Daoy (cell line): ENCODE results near the gene CEBPZOS. TPM values are rescaled to one million over a fixed set of nuclear protein-coding genes. Genes with fewer than 3 reads are reported as not detected.

Experiments
- DNase-seq: peaks from one replicate; pipeline ENCODE4 v3.0.0-alpha.2; 2015; ENCODE audit warnings: low read depth
- total RNA-seq: library from RNA; depleted of rRNA; stranded (reverse); fragments of >200 nt; shearing (Covaris generic); gene quantifications from 2 replicates; pipeline ENCODE4 v1.2.3, GENCODE V29; 2014; rRNA removed

Gene CEBPZOS
- total RNA-seq, 1 experiment from 2014 or later, result 10.5 TPM

GRCh38 chr2:37232131-37232933 lies 36.0 kb downstream of the CEBPZOS start:
- peak; percentile 23 for DNase-seq

DNA sequence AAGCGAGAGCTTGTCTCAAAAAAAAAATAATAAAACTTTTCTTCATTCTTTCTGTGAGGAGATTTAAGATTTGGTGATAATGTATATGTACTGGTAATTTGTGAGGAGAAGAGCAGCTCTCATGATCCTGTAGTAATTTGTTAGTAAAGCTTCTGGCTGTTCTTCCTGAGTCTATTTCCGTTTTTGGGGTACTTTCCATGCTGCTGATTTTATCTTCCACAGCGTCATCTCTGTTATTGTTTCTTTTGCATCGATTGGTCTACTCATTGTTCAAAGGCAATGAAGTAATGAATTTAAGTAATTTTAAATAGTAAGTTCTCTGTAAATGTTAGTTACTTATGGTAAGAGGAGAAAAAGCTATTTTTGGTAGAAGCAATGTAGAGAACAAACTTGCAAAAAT lies 47.1 kb downstream of the CEBPZOS start:
- DNase-seq, result no peak

DNA sequence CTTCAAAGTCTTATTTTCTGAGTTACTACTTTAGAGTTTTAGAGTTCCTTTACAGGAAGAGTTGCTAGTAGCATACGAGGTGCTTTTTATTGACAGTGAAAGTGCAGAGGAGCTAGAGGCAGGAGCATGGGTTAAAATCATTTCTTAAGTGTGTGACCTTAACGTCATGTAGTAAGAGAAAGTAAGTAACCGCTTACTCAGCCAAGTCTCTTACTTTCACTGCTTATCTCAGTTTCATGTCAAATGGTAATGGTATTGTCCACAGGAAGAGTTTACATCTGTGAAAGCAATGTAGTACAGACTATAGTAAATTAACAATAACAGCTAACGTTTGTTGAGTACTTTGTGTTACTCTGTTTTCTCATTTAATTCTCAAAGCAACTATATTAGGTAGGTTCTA lies 47.7 kb downstream of the CEBPZOS start:
- DNase-seq, result no peak

- DNase-seq, result no peak
Measured at GRCh38 chr2:37244755-37245154, 48.5 kb downstream of the CEBPZOS start.

DNA sequence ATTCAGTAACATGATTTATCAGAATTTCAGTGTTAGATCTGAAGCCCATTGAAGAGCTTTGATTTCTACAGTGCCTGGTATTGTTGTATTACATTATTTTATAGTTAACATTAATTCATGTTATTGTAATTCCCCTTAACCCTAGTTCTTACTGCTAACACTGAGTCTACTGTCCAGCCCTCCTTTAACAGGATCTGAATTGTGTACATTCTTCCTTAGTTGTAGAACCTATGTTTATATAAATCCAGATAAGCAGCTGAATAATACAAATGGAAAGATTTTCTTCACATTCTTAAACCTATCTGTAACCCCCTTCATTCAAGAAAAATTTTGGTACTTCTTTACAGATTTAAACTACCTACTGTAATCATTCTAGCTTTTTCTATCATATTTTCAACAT lies 49.9 kb downstream of the CEBPZOS start:
- no peak for DNase-seq

DNA sequence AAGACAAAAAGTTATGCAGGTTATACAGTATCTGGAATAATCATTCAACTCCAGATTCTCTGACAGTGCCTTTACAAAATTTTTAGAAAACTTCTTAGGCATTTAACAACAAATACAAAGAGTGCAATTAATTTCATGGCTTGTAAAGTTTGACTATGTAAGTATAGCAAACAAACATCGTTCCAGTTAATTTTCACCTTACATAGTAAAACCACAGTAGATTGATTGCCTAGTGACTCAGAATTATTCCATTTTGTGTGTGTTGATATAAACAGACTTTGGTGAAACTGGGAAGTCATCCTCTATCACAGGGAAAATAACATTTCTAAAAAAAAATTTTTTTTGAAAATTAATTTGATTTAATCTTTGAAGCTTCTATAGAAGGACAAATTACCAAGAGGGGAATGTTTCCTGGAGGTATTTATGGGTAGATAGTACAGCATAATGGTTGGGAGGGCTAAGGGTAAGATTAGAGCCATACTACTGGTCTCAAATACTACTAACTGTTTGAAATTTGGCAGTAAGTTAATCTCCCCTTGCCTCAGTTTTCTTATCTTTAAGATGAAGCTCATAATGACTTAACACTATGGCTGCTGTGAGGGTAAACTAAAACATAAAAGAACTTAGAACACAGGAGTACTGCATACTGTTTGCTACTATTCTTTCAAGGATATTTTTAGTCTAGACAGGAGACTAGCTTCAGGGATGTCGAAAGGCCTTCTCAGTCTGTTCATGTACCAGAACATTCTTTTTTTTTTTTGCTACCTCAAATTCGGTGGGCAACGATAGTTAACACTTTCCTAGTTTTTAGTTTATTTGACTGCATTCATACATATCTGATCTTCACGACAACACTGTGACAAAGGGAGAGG lies 54.8 kb downstream of the CEBPZOS start:
- DNase-seq, result no peak

Other genes with a start within 250 kb of the CEBPZOS start
- gene STRN, start 230.0 kb upstream of the CEBPZOS start, total RNA-seq, result 12.1 and 15.2 TPM in 2 replicates
- gene HEATR5B, start 112.1 kb upstream of the CEBPZOS start, total RNA-seq, result 18.5 and 21.6 TPM in 2 replicates
- 19.7 and 25.2 TPM in 2 replicates for gene GPATCH11, start 112.0 kb upstream of the CEBPZOS start, total RNA-seq
- 20.1 and 28.0 TPM in 2 replicates for gene EIF2AK2, start 39.5 kb upstream of the CEBPZOS start, total RNA-seq
- not detected in 2 replicates for gene SULT6B1, start 7.8 kb upstream of the CEBPZOS start, total RNA-seq
- 130 and 161 TPM in 2 replicates for gene CEBPZ, start 35.1 kb downstream of the CEBPZOS start, total RNA-seq
- gene NDUFAF7, start 35.2 kb downstream of the CEBPZOS start, total RNA-seq, result 21.3 and 26.8 TPM in 2 replicates
- 70.6 and 102 TPM in 2 replicates for gene PRKD3, start 128.3 kb downstream of the CEBPZOS start, total RNA-seq
- gene QPCT, start 148.1 kb downstream of the CEBPZOS start, total RNA-seq, result 27.8 and 42.6 TPM in 2 replicates